HEK293T (cell line): Measurements from ENCODE around the gene FAM20A.
"Not testable (repeated sequence)": the region's sequence is repeated elsewhere in the genome, so short reads cannot be mapped to it uniquely, and the experiment has no call there.

Experiments
- CTCF ChIA-PET: fragments of 350-600 bp; formaldehyde crosslinking; extraction: SDS; loops from one replicate; lab custom pipeline; 2021; ENCODE audit warnings: antibody characterized with exemption, inconsistent platforms; lab: Yijun Ruan, JAX
- POLR2A ChIA-PET: fragments of 350-600 bp; formaldehyde crosslinking; extraction: SDS; loops from one replicate; lab custom pipeline; 2020; ENCODE audit warnings: antibody characterized with exemption, inconsistent platforms; lab: Yijun Ruan, JAX
- DNase-seq: peaks from one replicate; pipeline ENCODE4 v3.0.0; 2012; ENCODE audit warnings: mixed read lengths; ENCODE audit errors: extremely low spot score
- ARNT ChIP-seq: fragments of 450-650 bp; IDR thresholded peaks from 2 replicates; pipeline ENCODE4 v1.6.1; 2017; ENCODE audit warnings: mild to moderate bottlenecking
- BHLHE40 ChIP-seq: fragments of 450-650 bp; IDR thresholded peaks from 2 replicates; pipeline ENCODE4 v1.6.1; 2016; ENCODE audit warnings: mild to moderate bottlenecking, moderate library complexity, borderline replicate concordance
- CTBP1 ChIP-seq: fragments of 450-650 bp; IDR thresholded peaks from 2 replicates; pipeline ENCODE4 v1.6.1; 2016; ENCODE audit warnings: borderline replicate concordance
- ELF4 ChIP-seq: fragments of 450-650 bp; IDR thresholded peaks from 2 replicates; pipeline ENCODE4 v1.6.1; 2017; ENCODE audit warnings: antibody characterized with exemption
- FOXA1 ChIP-seq: fragments of 450-650 bp; IDR thresholded peaks from 2 replicates; pipeline ENCODE4 v1.6.1; 2016; ENCODE audit warnings: mild to moderate bottlenecking
- FOXK2 ChIP-seq: fragments of 450-650 bp; IDR thresholded peaks from 2 replicates; pipeline ENCODE4 v1.6.1; 2016; ENCODE audit warnings: mild to moderate bottlenecking
- FOXM1 ChIP-seq: fragments of 450-650 bp; IDR thresholded peaks from 2 replicates; pipeline ENCODE4 v1.6.1; 2017; ENCODE audit warnings: mild to moderate bottlenecking, borderline replicate concordance
- HDGF ChIP-seq: fragments of 450-650 bp; IDR thresholded peaks from 2 replicates; pipeline ENCODE4 v1.6.1; 2017; ENCODE audit warnings: antibody characterized with exemption, borderline replicate concordance
- L3MBTL2 ChIP-seq: fragments of 450-650 bp; conservative IDR thresholded peaks from 2 replicates; pipeline ENCODE4 v1.6.1; 2016; ENCODE audit warnings: mild to moderate bottlenecking
- LEF1 ChIP-seq: fragments of 450-650 bp; IDR thresholded peaks from 2 replicates; pipeline ENCODE4 v1.6.1; 2017; ENCODE audit warnings: mild to moderate bottlenecking, borderline replicate concordance
- NFRKB ChIP-seq: fragments of 450-650 bp; IDR thresholded peaks from 2 replicates; pipeline ENCODE4 v1.6.1; 2016; ENCODE audit warnings: mild to moderate bottlenecking, moderate library complexity
- PKNOX1 ChIP-seq: fragments of 450-650 bp; IDR thresholded peaks from 2 replicates; pipeline ENCODE4 v1.6.1; 2016
- SP1 ChIP-seq: fragments of 450-650 bp; IDR thresholded peaks from 2 replicates; pipeline ENCODE4 v1.6.1; 2017
- SUZ12 ChIP-seq: fragments of 450-650 bp; IDR thresholded peaks from 2 replicates; pipeline ENCODE4 v1.6.1; 2016; ENCODE audit warnings: mild to moderate bottlenecking
- TARDBP ChIP-seq: fragments of 450-650 bp; IDR thresholded peaks from 2 replicates; pipeline ENCODE4 v1.6.1; 2016
- ZNF384 ChIP-seq: fragments of 450-650 bp; IDR thresholded peaks from 2 replicates; pipeline ENCODE4 v1.6.1; 2016

The FAM20A gene

GRCh38 chr17:68527314-68527713 lies 73.9 kb downstream of the FAM20A start:
- TF ChIP-seq FOXM1 = no peak
- no peak for DNase-seq
- CTCF ChIA-PET = no interaction called here
- POLR2A ChIA-PET = no interaction called here

- DNase-seq = no peak
- TF ChIP-seq FOXA1 (no peak), ARNT (no peak), FOXM1 (no peak)
- CTCF ChIA-PET = no interaction called here
- POLR2A ChIA-PET = no interaction called here
Measured at GRCh38 chr17:68526548-68526947, 74.6 kb downstream of the FAM20A start.

- no peak for DNase-seq
- no peak for TF ChIP-seq CTBP1
- no peak for TF ChIP-seq ARNT
- no peak for TF ChIP-seq PKNOX1
- no peak for TF ChIP-seq TARDBP
- TF ChIP-seq FOXA1 = no peak
- no peak for TF ChIP-seq L3MBTL2
- TF ChIP-seq FOXM1 = no peak
- no peak for TF ChIP-seq SP1
- no peak for TF ChIP-seq FOXK2
- no peak for TF ChIP-seq NFRKB
- CTCF ChIA-PET = no interaction called here
- POLR2A ChIA-PET = no interaction called here
Measured at GRCh38 chr17:68522266-68522665, 78.9 kb downstream of the FAM20A start.

- DNase-seq = no peak
- ChIA-PET POLR2A (no interaction called here), CTCF (no interaction called here)
- TF ChIP-seq PKNOX1 (no peak), SUZ12 (no peak), ARNT (no peak), FOXA1 (no peak), BHLHE40 (no peak), NFRKB (no peak), FOXK2 (no peak), HDGF (no peak), SP1 (no peak), TARDBP (no peak), L3MBTL2 (no peak), LEF1 (no peak), CTBP1 (no peak), FOXM1 (no peak), ELF4 (no peak), ZNF384 (no peak)
Measured at GRCh38 chr17:68519911-68520310, 81.3 kb downstream of the FAM20A start.

GRCh38 chr17:68519051-68519450 lies 82.1 kb downstream of the FAM20A start:
- DNase-seq, POLR2A ChIA-PET, CTCF ChIA-PET: not testable (repeated sequence)

- no peak for TF ChIP-seq PKNOX1
- TF ChIP-seq ELF4 = no peak
- TF ChIP-seq ZNF384 = no peak
- no peak for TF ChIP-seq TARDBP
- no peak for TF ChIP-seq ARNT
- TF ChIP-seq NFRKB = no peak
- TF ChIP-seq CTBP1 = no peak
- no peak for TF ChIP-seq L3MBTL2
- no peak for TF ChIP-seq BHLHE40
- no peak for TF ChIP-seq HDGF
- TF ChIP-seq SUZ12 = no peak
- TF ChIP-seq SP1 = no peak
- no peak for DNase-seq
- CTCF ChIA-PET = no interaction called here
- POLR2A ChIA-PET = no interaction called here
Measured at GRCh38 chr17:68518063-68518815, 82.9 kb downstream of the FAM20A start.

GRCh38 chr17:68517605-68518004 lies 83.6 kb downstream of the FAM20A start:
- CTCF ChIA-PET, DNase-seq, POLR2A ChIA-PET: not testable (repeated sequence)

- TF ChIP-seq CTBP1 (no peak), FOXA1 (no peak), FOXK2 (no peak)
- DNase-seq = no peak
- ChIA-PET CTCF (no interaction called here), POLR2A (no interaction called here)
Measured at GRCh38 chr17:68516732-68517131, 84.4 kb downstream of the FAM20A start.
